ENCODE results near the gene PIGZ. TPM values are rescaled to one million over a fixed set of nuclear protein-coding genes. Genes with fewer than 3 reads are reported as not detected.

The PIGZ gene
- total and polyA plus RNA-seq, 2 donors from 2014 or later: 1.4 to 3.5 TPM

DNA sequence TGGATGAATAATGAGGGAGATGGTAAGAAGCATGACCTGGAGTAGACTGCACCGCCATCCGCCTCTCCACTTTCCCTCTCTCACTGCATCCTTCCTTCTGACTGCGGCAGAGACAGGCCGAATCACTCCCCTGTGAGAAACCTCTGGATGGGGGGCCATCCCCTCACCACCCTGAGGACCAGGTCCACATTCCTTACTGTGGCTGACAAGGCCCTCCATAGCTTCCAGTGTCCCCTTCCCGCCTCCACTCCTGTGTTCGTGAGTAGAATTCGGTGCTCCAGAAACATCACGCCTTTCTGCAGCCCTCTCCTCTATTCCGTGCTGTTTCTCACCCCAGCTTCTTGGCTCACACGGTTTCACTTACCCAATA lies 2.8 kb downstream of the PIGZ start:
- Histone ChIP-seq H3K9ac (ENCODE audit: low read length in 3 of 3) (no peak overlapping the region), H3K27me3 (ENCODE audit: control insufficient read depth, insufficient read depth, low read length) (peaks cover 32% of the 10 kb centered on the region), H3K4me1 (ENCODE audit: control insufficient read depth in 2 of 3, insufficient read depth in 2 of 3, low read depth in 1 of 3, low read length in 3 of 3) (peaks cover 0 to 6% (median 0%) of the 10 kb centered on the region in 3 donors), H3K36me3 (ENCODE audit: control insufficient read depth in 2 of 3, insufficient read depth in 3 of 3, low read length in 3 of 3) (no peaks in the 10 kb centered on the region), H3K9me3 (ENCODE audit: control insufficient read depth in 2 of 3, insufficient read depth in 1 of 3, low read length in 3 of 3) (no peaks in the 10 kb centered on the region), H3K27ac (ENCODE audit: low read depth in 2 of 2, low read length in 2 of 2) (no peak overlapping the region), H3K4me3 (ENCODE audit: low read length in 3 of 3) (no peak overlapping the region)
- DNase-seq (no peak), FAIRE-seq (no peak)
- TF ChIP-seq, protein P1, sequence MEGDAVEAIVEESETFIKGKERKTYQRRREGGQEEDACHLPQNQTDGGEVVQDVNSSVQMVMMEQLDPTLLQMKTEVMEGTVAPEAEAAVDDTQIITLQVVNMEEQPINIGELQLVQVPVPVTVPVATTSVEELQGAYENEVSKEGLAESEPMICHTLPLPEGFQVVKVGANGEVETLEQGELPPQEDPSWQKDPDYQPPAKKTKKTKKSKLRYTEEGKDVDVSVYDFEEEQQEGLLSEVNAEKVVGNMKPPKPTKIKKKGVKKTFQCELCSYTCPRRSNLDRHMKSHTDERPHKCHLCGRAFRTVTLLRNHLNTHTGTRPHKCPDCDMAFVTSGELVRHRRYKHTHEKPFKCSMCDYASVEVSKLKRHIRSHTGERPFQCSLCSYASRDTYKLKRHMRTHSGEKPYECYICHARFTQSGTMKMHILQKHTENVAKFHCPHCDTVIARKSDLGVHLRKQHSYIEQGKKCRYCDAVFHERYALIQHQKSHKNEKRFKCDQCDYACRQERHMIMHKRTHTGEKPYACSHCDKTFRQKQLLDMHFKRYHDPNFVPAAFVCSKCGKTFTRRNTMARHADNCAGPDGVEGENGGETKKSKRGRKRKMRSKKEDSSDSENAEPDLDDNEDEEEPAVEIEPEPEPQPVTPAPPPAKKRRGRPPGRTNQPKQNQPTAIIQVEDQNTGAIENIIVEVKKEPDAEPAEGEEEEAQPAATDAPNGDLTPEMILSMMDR (IDR thresholded peaks at IDR 0.05; ENCODE audit: borderline replicate concordance, extremely low read depth, insufficient read depth): no peak
- intact Hi-C loops (cut with DNase I): loop anchor here (10.0 kb wide), 1 partner anchor 131 kb away; no protein-coding TSS in a partner anchor

DNA sequence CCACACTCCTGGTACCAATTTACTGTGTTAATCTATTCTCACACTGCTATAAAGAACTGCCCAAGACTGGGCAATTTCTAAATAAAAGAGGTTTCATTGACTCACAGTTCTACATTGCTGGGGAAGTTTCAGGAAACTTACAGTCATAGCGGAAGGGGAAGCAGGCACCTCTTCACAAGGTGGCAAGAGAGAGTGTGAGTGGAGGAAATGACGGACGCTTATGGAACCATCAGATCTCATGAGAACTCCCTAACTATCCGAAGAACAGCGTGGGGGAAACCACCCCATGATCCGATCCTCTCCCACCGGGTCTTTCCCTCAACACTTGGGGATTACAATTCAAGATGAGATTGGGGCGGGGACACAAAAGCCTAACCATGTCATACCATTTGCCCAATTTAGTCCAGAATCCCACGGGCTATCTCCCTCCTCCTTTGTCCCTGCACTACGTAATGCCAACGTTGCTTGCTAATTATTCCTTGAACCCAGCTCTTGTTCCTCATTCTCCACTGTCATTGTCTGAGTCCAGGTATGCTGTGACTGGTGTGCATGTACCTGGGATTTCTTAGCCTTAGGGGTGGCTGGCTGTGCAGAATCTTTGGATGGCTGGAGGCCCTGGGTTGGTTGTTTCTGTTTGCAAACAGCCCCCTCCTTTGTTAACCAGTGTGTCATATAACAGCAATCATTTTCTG lies 3.4 kb downstream of the PIGZ start:
- peaks cover 0 to 6% (median 0%) of the 10 kb centered on the region in 3 donors for H3K4me1 ChIP-seq (ENCODE audit: control insufficient read depth in 2 of 3, insufficient read depth in 2 of 3, low read depth in 1 of 3, low read length in 3 of 3)
- no peaks in the 10 kb centered on the region for H3K36me3 ChIP-seq (ENCODE audit: control insufficient read depth in 2 of 3, insufficient read depth in 3 of 3, low read length in 3 of 3)
- no peak for DNase-seq
- no peak overlapping the region for H3K4me3 ChIP-seq (ENCODE audit: low read length in 3 of 3)
- TF ChIP-seq, protein P1 (IDR thresholded peaks at IDR 0.05; ENCODE audit: borderline replicate concordance, extremely low read depth, insufficient read depth): no peak
- no peak overlapping the region for H3K27ac ChIP-seq (ENCODE audit: low read depth in 2 of 2, low read length in 2 of 2)
- FAIRE-seq: no peak
- H3K9ac ChIP-seq (ENCODE audit: low read length in 3 of 3): no peak overlapping the region
- no peaks in the 10 kb centered on the region for H3K9me3 ChIP-seq (ENCODE audit: control insufficient read depth in 2 of 3, insufficient read depth in 1 of 3, low read length in 3 of 3)
- intact Hi-C loops (cut with DNase I): loop anchor here (10.0 kb wide), 1 partner anchor 130 kb away; no protein-coding TSS in a partner anchor
- H3K27me3 ChIP-seq (ENCODE audit: control insufficient read depth, insufficient read depth, low read length): peaks cover 32% of the 10 kb centered on the region

GRCh38 chr3:196963631-196963953 lies 5.0 kb downstream of the PIGZ start:
- DNase-seq: no peak
- intact Hi-C loops (cut with DNase I): loop anchor here (10.0 kb wide), 1 partner anchor 129 kb away; no protein-coding TSS in a partner anchor
- TF ChIP-seq, protein P1 (IDR thresholded peaks at IDR 0.05; ENCODE audit: borderline replicate concordance, extremely low read depth, insufficient read depth): no peak

More at GRCh38 chr3:196963631-196963953, 5.0 kb downstream of the PIGZ start:
- Histone ChIP-seq H3K27ac (ENCODE audit: low read depth in 2 of 2, low read length in 2 of 2) (no peak overlapping the region), H3K9ac (ENCODE audit: low read length in 3 of 3) (no peak overlapping the region), H3K27me3 (ENCODE audit: control insufficient read depth, insufficient read depth, low read length) (peaks cover 32% of the 10 kb centered on the region), H3K4me3 (ENCODE audit: low read length in 3 of 3) (no peak overlapping the region), H3K36me3 (ENCODE audit: control insufficient read depth in 2 of 3, insufficient read depth in 3 of 3, low read length in 3 of 3) (no peaks in the 10 kb centered on the region), H3K4me1 (ENCODE audit: control insufficient read depth in 2 of 3, insufficient read depth in 2 of 3, low read depth in 1 of 3, low read length in 3 of 3) (peaks cover 0 to 6% (median 0%) of the 10 kb centered on the region in 3 donors), H3K9me3 (ENCODE audit: control insufficient read depth in 2 of 3, insufficient read depth in 1 of 3, low read length in 3 of 3) (no peaks in the 10 kb centered on the region)
- no peak for FAIRE-seq

All from kidney (tissue), 14 donors.